Measurements from ENCODE around the gene LHPP.

Gene LHPP

GRCh38 chr10:124416733-124417132 is 44.9 kb upstream of the LHPP start:
- Histone ChIP-seq H3K27ac (replicated peaks) (no peak overlapping the region), H3K27me3 (ENCODE audit: insufficient read depth, poor library complexity, severe bottlenecking) (peaks cover 33% of the 10 kb centered on the region), H3K4me3 (replicated peaks; ENCODE audit: insufficient read depth, low read length) (no peak overlapping the region)
- TF ChIP-seq SPI1 (IDR thresholded peaks at IDR 0.05; ENCODE audit: borderline replicate concordance, low read depth) (no peak), REST (IDR thresholded peaks at IDR 0.05; ENCODE audit: insufficient replicate concordance, low read depth) (no peak), GABPA (IDR thresholded peaks at IDR 0.05; ENCODE audit: low read depth) (no peak), CTCF (IDR thresholded peaks at IDR 0.05; ENCODE audit: insufficient read depth, low read length) (no peak), POLR2AphosphoS5 (IDR thresholded peaks at IDR 0.05; ENCODE audit: low read depth) (no peak)
- no peak for DNase-seq (ENCODE audit: low read depth in 1 of 2, low spot score in 1 of 2)

- TF ChIP-seq REST (IDR thresholded peaks at IDR 0.05; ENCODE audit: insufficient replicate concordance, low read depth), result no peak
- Histone ChIP-seq H3K27me3 (ENCODE audit: insufficient read depth, poor library complexity, severe bottlenecking) (peaks cover 39% of the 10 kb centered on the region), H3K27ac (replicated peaks) (no peak overlapping the region), H3K4me3 (replicated peaks; ENCODE audit: insufficient read depth, low read length) (peak overlapping the region; percentile 57)
- peak in 1 of 2 experiments; percentile 5 for DNase-seq (ENCODE audit: low read depth in 1 of 2, low spot score in 1 of 2)
Observed at GRCh38 chr10:124417895-124418725, 43.5 kb upstream of the LHPP start.

GRCh38 chr10:124418726-124419501 is 42.7 kb upstream of the LHPP start, which contains the start of gene OAT:
Gene OAT, minus strand, starts transcription at chr10:124418923. Its CDS starts 6,752 bp downstream, at chr10:124412171.
- Histone ChIP-seq H3K4me3 (replicated peaks; ENCODE audit: insufficient read depth, low read length) (peak within 1 kb of the TSS; percentile 57), H3K27ac (replicated peaks) (no peak within 1 kb of the TSS)
- no peak for TF ChIP-seq CTCF (IDR thresholded peaks at IDR 0.05; ENCODE audit: insufficient read depth, low read length)
- TF ChIP-seq POLR2AphosphoS5 (IDR thresholded peaks at IDR 0.05; ENCODE audit: low read depth), result no peak
- TF ChIP-seq GABPA (IDR thresholded peaks at IDR 0.05; ENCODE audit: low read depth), result no peak
- TF ChIP-seq SPI1 (IDR thresholded peaks at IDR 0.05; ENCODE audit: borderline replicate concordance, low read depth), result no peak
- no peak for TF ChIP-seq REST (IDR thresholded peaks at IDR 0.05; ENCODE audit: insufficient replicate concordance, low read depth)

More at GRCh38 chr10:124418726-124419501, 42.7 kb upstream of the LHPP start, which contains the start of gene OAT:
- H3K27me3 ChIP-seq (ENCODE audit: insufficient read depth, poor library complexity, severe bottlenecking), result peaks cover 39% of the 10 kb centered on the region
- DNase-seq (ENCODE audit: low read depth in 1 of 2, low spot score in 1 of 2), result peak; percentile 72 to 84
